IPS DF 19.7 (cell line): Measurements from ENCODE around the gene RPL7L1.

Experiments used
- DNase-seq: peaks from one replicate; pipeline ENCODE4 v3.0.0-alpha.2; 2013; ENCODE audit warnings: low read depth, low spot score

The RPL7L1 gene

GRCh38 chr6:42932412-42932811 is 53.0 kb downstream of the RPL7L1 start:
- no peak for DNase-seq

- DNase-seq, result no peak
Observed at GRCh38 chr6:42933205-42933604, 53.8 kb downstream of the RPL7L1 start.

- DNase-seq, result no peak
Observed at GRCh38 chr6:42935322-42935721, 55.9 kb downstream of the RPL7L1 start.

DNA sequence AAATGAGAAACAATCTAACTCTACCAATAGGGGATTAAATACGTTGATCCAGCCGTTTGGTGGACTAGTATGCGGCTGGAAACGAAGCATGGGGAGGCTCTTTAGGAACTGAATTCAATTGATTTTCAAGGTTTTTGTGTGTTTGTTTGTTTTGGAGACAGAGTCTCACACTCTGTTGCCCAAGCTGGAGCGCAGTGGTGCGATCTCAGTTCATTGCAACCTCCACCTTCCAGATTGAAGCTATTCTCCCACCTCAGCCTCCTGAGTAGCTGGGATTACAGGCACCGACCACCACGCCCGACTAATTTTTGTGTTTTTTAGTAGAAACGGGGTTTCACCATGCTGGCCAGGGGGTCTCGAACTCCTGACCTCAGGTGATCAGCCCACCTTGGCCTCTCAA is 57.0 kb downstream of the RPL7L1 start:
- no peak for DNase-seq

DNA sequence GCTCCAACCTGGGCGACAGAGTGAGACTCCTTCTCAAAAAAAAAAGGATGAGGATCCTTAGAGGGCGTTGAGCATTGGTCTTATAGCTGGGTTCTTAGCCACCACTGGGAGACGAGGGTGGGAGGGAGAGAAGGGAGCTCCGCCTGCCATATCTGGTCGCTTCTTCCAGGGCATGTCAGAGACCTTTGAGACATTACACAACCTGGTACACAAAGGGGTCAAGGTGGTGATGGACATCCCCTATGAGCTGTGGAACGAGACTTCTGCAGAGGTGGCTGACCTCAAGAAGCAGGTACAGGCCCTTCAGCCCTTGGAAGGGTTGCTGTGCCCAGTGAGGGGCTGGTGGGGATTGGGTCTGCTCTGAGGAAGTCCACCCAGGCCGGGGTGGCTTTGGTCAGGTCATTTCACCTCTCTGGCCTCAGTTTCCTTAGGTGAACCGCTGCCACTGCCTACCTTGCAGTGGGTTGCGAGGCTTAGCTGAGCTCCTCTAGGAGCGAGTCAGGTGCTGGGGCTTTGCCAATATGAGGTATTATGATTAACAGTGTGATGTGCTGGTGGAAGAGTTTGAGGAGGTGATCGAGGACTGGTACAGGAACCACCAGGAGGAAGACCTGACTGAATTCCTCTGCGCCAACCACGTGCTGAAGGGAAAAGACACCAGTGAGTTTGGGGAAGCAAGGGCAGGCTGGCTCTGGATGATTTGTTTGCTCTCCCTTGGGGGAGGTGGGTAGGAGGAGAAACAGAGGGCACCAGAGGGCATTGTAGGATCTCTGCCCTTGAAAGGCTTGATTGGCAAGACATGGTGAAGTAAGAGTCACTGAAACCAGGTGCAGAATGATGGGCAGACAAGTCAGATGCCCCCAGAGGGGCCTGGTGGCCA is 58.4 kb downstream of the RPL7L1 start:
- DNase-seq, result no peak

DNA sequence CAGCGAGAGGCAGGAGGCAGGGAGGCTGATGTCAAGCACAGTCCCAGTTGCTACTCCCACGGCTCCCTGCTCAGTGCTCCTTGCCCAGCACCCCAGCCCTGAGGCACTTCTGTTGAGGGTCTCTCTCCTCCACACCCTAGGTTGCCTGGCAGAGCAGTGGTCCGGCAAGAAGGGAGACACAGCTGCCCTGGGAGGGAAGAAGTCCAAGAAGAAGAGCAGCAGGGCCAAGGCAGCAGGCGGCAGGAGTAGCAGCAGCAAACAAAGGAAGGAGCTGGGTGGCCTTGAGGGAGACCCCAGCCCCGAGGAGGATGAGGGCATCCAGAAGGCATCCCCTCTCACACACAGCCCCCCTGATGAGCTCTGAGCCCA is 59.0 kb downstream of the RPL7L1 start:
- no peak for DNase-seq

DNA sequence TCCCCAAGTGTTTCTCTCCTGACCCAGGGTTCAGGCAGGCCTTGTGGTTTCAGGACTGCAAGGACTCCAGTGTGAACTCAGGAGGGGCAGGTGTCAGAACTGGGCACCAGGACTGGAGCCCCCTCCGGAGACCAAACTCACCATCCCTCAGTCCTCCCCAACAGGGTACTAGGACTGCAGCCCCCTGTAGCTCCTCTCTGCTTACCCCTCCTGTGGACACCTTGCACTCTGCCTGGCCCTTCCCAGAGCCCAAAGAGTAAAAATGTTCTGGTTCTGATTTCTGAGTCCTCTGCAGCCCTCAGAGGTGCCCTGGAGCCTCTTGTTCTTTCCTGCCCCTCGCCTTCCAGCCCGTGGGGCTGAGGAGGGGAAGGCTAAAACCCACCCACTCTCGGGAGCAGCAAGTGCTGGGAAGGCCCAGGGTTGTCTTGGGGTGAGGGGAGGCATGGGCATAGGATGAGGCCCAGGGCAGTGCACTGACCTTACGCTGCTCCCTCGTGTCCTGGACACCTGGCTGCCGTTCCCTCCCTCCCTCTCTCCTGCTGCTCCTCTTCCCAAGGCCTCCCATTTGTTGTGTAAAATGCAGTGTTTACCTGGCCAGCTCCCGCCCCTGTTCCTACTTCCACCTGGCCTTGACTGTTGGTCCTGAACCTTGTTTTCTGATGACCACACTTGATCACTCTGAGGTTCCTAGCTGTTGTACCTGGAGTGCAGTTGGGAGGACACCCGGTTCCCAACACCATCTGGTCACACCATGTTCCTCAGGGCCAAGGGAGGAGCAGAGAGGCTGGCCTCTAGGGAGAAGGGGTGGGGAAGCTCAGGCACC is 59.8 kb downstream of the RPL7L1 start:
- DNase-seq, result no peak
